HepG2 (cell line): ENCODE measurements around the gene UTP3. TPM values are rescaled to one million over a fixed set of nuclear protein-coding genes. Genes with fewer than 3 reads are reported as not detected.

Source experiments
- ATAC-seq: fragments of 200-7000 bp; cut with Tn5 transposase; 3 replicates; pipeline ENCODE4 v1.9.1; 2020; ENCODE audit warnings: mild to moderate bottlenecking, moderate library complexity
- BruUV-seq: library from RNA; stranded (reverse); fragments of 400-500 nt; replicated peaks from 2 replicates; lab custom pipeline; 2021; lab: Mats Ljungman, UMichigan
- CTCF ChIA-PET: fragments of 300-600 bp; formaldehyde crosslinking; extraction: SDS; loops from one replicate; lab custom pipeline; 2021; ENCODE audit warnings: low total read pairs, inconsistent platforms, low intra/inter-chr PET ratio; lab: Yijun Ruan, JAX
- POLR2A ChIA-PET: fragments of 350-600 bp; sonication (Branson Sonifier 250); formaldehyde crosslinking; loops from one replicate; lab custom pipeline; 2020; ENCODE audit warnings: antibody characterized with exemption, inconsistent platforms; lab: Yijun Ruan, JAX
- DNase-seq: peaks from one replicate; pipeline ENCODE4 v3.0.0-alpha.2; 2015; ENCODE audit warnings: low spot score
- FAIRE-seq: peaks from 3 replicates; lab custom pipeline; 2011; peaks lifted over from hg19 to GRCh38; lab: Jason Lieb, UNC
- H2AFZ ChIP-seq: one replicate; pipeline ENCODE4 v1.6.1; 2011; ENCODE audit warnings: low read length, inconsistent platforms
- H3K27ac ChIP-seq: fragments of 300-600 bp; 3 replicates; pipeline ENCODE4 v1.8.0; 2011; ENCODE audit warnings: mixed run types, mild to moderate bottlenecking, mixed read lengths, low read length, inconsistent platforms; ENCODE audit not compliant: insufficient read depth; ENCODE audit errors: extremely low read length
- H3K27me3 ChIP-seq, 2 experiments: fragments of 200-600 bp in 1 of 2; 2 replicates in 1 of 2; 3 replicates in 1 of 2; pipeline versions ENCODE4 v1.6.0 to v1.8.0; 2011; ENCODE audit warnings: low read length in 2 of 2, mild to moderate bottlenecking in 2 of 2, moderate library complexity in 2 of 2, inconsistent platforms in 1 of 2; ENCODE audit not compliant: insufficient read depth in 2 of 2, control insufficient read depth in 1 of 2
- H3K36me3 ChIP-seq, 2 experiments: fragments of 200-600 bp in 1 of 2; replicated peaks in 1 of 2; 2 replicates in 1 of 2; 3 replicates in 1 of 2; pipeline versions ENCODE4 v1.5.1 to v1.8.0; 2011; ENCODE audit warnings: low read length in 2 of 2, inconsistent platforms in 1 of 2; ENCODE audit not compliant: insufficient read depth in 2 of 2, control insufficient read depth in 1 of 2
- H3K4me1 ChIP-seq: 2 replicates; pipeline ENCODE4 v1.5.1; 2012; ENCODE audit warnings: low read length, inconsistent platforms; ENCODE audit not compliant: insufficient read depth
- H3K4me2 ChIP-seq: 2 replicates; pipeline ENCODE4 v1.6.0; 2011; ENCODE audit warnings: low read depth, low read length, inconsistent platforms
- H3K4me3 ChIP-seq, 3 experiments: fragments of 200-600 bp in 1 of 3; sonication (generic), shearing (Covaris generic) in 1 of 3; replicated peaks in 1 of 3; 2 replicates each; pipeline ENCODE4 v1.5.1; 2011 to 2016; ENCODE audit warnings: low read length in 3 of 3, inconsistent platforms in 2 of 3, low read depth in 2 of 3, mild to moderate bottlenecking in 2 of 3, control low read depth in 1 of 3, mixed read lengths in 1 of 3; ENCODE audit not compliant: insufficient read depth in 1 of 3
- H3K79me2 ChIP-seq: one replicate; pipeline ENCODE4 v1.6.1; 2011; ENCODE audit warnings: low read length, inconsistent platforms; ENCODE audit not compliant: insufficient read depth
- H3K9ac ChIP-seq: 2 replicates; pipeline ENCODE4 v1.6.0; 2011; ENCODE audit warnings: mild to moderate bottlenecking, low read depth, low read length, inconsistent platforms; ENCODE audit not compliant: insufficient read depth
- H3K9me3 ChIP-seq: 2 replicates; pipeline ENCODE4 v1.5.1; 2012; ENCODE audit warnings: mild to moderate bottlenecking, low read length
- H4K20me1 ChIP-seq: 2 replicates; pipeline ENCODE4 v1.6.0; 2011; ENCODE audit warnings: inconsistent platforms, mild to moderate bottlenecking, low read length, moderate library complexity; ENCODE audit not compliant: insufficient read depth
- DR1 ChIP-seq: sonication (generic); formaldehyde crosslinking; IDR thresholded peaks from 2 replicates; pipeline ENCODE4 v1.8.0; 2021; ENCODE audit warnings: mild to moderate bottlenecking, missing genetic modification reagents, inconsistent platforms
- GZF1 ChIP-seq: sonication (generic); formaldehyde crosslinking; IDR thresholded peaks from 2 replicates; pipeline ENCODE4 v1.5.1; 2020; ENCODE audit warnings: mild to moderate bottlenecking, missing genetic modification reagents
- NFYC ChIP-seq: IDR thresholded peaks from 2 replicates; pipeline ENCODE4 v1.6.1; 2016; ENCODE audit warnings: missing genetic modification reagents, missing compliant biosample characterization
- NR0B2 ChIP-seq: sonication (generic); formaldehyde crosslinking; IDR thresholded peaks from 2 replicates; pipeline ENCODE4 v1.4.0; 2020; ENCODE audit warnings: mild to moderate bottlenecking, missing genetic modification reagents
- RAD21 ChIP-seq: fragments of 450-650 bp; formaldehyde crosslinking; IDR thresholded peaks from 2 replicates; pipeline ENCODE4 v1.5.0; 2020; ENCODE audit warnings: mild to moderate bottlenecking
- TBP ChIP-seq: sonication (generic); formaldehyde crosslinking; IDR thresholded peaks from 2 replicates; pipeline ENCODE4 v1.5.0; 2020; ENCODE audit warnings: missing genetic modification reagents
- ZNF44 ChIP-seq: sonication (generic); formaldehyde crosslinking; IDR thresholded peaks from 2 replicates; pipeline ENCODE4 v1.5.1; 2020; ENCODE audit warnings: mild to moderate bottlenecking, missing genetic modification reagents
- ZNF468 ChIP-seq: sonication (generic); formaldehyde crosslinking; IDR thresholded peaks from 2 replicates; pipeline ENCODE4 v1.8.0; 2022; ENCODE audit warnings: mild to moderate bottlenecking, moderate library complexity, missing genetic modification reagents
- ZNF546 ChIP-seq: sonication (generic); formaldehyde crosslinking; conservative IDR thresholded peaks from 2 replicates; pipeline ENCODE4 v1.8.1; 2023; ENCODE audit warnings: mild to moderate bottlenecking, missing genetic modification reagents
- ZNF609 ChIP-seq: sonication (generic); formaldehyde crosslinking; IDR thresholded peaks from 2 replicates; pipeline ENCODE4 v1.4.0; 2020; ENCODE audit warnings: mild to moderate bottlenecking, missing genetic modification reagents, borderline replicate concordance
- WGBS: methylation state at CpG from one replicate; pipeline ENCODE4 v1.1.6; 2017; ENCODE audit warnings: low lambda C conversion rate; 5-methylcytosine and 5-hydroxymethylcytosine counted together
- in situ Hi-C: cut with HindIII; loops from 2 replicates; pipeline ENCODE4 v1.10.0; 2017; ENCODE audit warnings: low pct_unique_long_range_greater_than_20kb; ENCODE audit not compliant: extremely low pct_ligation_motif_present
- intact Hi-C: fragments of 100-400 bp; cut with micrococcal nuclease; formaldehyde crosslinking; loops from one replicate; pipeline ENCODE4 v1.10.0; 2022; ENCODE audit not compliant: unreplicated experiment
- polyA plus RNA-seq, 8 experiments: library from polyadenylated mRNA; depleted of rRNA in 3 of 8; stranded (reverse) in 7 of 8; unstranded in 1 of 8; fragments of >200 nt; fragmentation: Illumina TruSeq in 4 of 8; extraction: Trizol in 4 of 8; gene quantifications; 2 replicates each; pipeline versions ENCODE4 v1.2.1 to v1.2.3, GENCODE V29; 2011 to 2016; ENCODE audit warnings: low read depth in 4 of 8, missing spikeins in 1 of 8, mixed read lengths in 1 of 8; ENCODE audit not compliant: insufficient read depth in 1 of 8
- total RNA-seq, 5 experiments: library from RNA; depleted of rRNA; stranded (reverse); fragments of >200 nt; fragmentation: Illumina TruSeq; extraction: Trizol; gene quantifications; 2 replicates each; pipeline ENCODE4 v1.2.3, GENCODE V29; 2016; ENCODE audit warnings: low read depth in 1 of 5

Gene UTP3
- total and polyA plus RNA-seq, 2 of the 13 experiments (the other 11 are each of a cell fraction or from before 2014, with no cell fraction given) = 6.9 to 19.5 TPM

GRCh38 chr4:70678383-70678999, 9.8 kb upstream of the UTP3 start:
- no peak overlapping the region for H3K4me2 ChIP-seq
- H3K4me3 ChIP-seq = no peak overlapping the region
- intact Hi-C loops = no loop called here
- H3K79me2 ChIP-seq = no peaks in the 10 kb centered on the region
- DNase-seq (no peak), FAIRE-seq (no peak)
- no peaks in the 10 kb centered on the region for H3K4me1 ChIP-seq
- H3K9me3 ChIP-seq = no peaks in the 10 kb centered on the region
- no peak overlapping the region for H2AFZ ChIP-seq
- H3K27me3 ChIP-seq = no peaks in the 10 kb centered on the region; a peak in 1 of 5 replicates
- CTCF ChIA-PET = no interaction called here
- in situ Hi-C loops = no loop called here
- BruUV-seq = no TSS peak
- no peak for TF ChIP-seq NFYC (CRISPR knock-in tag)
- TF ChIP-seq TBP (CRISPR knock-in tag) = no peak
- no peak for TF ChIP-seq ZNF468 (CRISPR knock-in tag)
- no peak for TF ChIP-seq DR1
- no peak for TF ChIP-seq ZNF44
- no peak for TF ChIP-seq NR0B2 (CRISPR knock-in tag)
- no peak for TF ChIP-seq GZF1
- TF ChIP-seq RAD21 (CRISPR knock-in tag) = no peak
- TF ChIP-seq ZNF546 (CRISPR knock-in tag) = no peak
- no peak for TF ChIP-seq ZNF609 (CRISPR knock-in tag)
- TF ChIP-seq, all 625 proteins: peak for 0
- Histone ChIP-seq H3K36me3 (no peaks in the 10 kb centered on the region), H3K27ac (no peak overlapping the region), H3K9ac (no peak overlapping the region), H4K20me1 (no peaks in the 10 kb centered on the region)
- 0% methylated on average over 1 of the region's 1 CpG for WGBS
- ATAC-seq = no peak
- POLR2A ChIA-PET = no interaction called here
